MV-4-11 (cell line): ENCODE measurements around the gene IGLON5.

Source experiments
- DNase-seq: peaks from one replicate; lab custom pipeline; 2025; lab: John Stamatoyannopoulos, UW

The IGLON5 gene

DNA sequence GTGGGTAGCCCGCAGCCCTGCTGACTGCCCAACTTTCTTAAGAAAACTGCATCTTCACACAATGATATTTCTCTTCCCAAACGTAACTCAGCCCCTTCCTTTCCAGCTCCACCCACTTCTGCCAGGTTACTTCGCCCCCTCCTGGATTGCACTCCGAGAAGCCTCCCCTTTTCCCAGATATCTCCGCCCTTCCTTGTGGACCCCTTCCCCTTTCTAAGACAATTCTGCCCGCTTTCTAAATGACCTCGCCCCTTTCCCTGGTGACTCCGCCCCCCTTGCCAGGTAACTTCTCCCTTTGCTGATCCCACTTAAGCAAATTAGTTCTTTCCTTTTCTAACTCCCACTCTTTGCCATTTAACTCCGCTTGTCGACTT is 27.9 kb downstream of the IGLON5 start:
- no peak for DNase-seq

DNA sequence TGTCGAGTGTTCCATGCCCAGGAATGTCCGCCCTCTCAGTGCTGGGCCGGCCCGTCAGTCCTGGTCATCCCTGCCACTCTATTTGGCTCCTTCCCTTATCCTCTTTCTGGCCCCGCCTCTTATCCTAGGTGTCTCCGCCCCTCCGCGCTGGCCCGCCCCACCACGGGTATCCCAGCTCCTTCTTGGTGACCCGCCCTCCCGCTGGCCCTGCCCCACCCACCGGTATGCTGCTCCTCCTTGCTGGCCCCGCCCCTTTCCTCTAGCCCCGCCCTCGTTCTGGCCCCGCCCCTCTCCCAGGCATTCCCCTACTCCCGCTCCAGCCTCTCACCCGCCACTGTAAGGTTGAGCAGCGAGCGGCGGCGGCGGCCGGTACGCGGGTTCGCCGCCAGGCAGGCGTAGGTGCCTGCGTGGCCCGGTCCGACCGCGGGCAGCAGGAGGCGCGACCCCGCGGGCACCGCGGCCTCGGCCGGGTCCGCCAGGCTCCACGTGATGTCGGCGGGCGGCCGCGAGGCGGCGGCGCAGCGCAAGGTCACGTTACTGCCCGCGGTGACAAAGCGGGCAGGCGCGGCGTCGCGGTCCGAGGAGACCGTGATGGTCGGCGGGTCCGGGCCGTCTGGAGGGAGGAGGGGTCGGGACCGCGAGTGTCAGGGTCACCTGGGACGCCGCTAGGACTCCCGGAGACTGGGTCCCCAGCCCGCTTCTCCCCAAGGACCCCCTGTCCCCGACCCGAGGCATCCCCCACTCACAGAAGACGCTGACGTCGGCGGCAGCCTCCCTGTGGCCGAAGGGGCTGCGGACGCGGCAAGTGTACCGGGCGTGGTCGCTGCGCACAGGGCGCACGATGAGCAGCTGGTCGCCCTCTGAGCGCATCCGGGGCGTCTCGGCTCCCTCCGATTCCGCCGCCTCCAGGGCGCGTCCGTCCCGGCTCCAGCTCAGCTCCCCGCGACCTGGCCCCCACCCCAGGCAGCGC is 28.5 kb downstream of the IGLON5 start:
- DNase-seq = peak; percentile 96

DNA sequence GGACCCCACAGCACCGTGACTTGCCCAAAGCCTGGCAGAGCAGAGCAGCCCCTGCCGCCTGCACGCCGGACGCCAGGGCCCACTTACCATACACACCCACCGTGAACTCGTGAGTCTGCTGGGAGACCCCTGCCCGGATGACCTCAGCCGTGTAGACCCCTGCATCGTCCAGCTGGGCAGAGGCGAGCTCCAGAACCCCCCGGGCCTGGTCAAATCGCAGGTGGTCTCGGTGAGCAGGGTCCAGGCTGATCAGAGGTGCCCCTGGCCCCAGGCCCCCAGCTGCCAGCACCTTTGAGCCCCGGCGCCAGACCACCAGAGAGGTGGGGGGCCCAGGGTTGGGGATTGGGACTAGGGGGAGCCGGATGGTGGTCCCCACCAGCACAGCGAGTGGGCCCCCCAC is 29.6 kb downstream of the IGLON5 start:
- no peak for DNase-seq

DNA sequence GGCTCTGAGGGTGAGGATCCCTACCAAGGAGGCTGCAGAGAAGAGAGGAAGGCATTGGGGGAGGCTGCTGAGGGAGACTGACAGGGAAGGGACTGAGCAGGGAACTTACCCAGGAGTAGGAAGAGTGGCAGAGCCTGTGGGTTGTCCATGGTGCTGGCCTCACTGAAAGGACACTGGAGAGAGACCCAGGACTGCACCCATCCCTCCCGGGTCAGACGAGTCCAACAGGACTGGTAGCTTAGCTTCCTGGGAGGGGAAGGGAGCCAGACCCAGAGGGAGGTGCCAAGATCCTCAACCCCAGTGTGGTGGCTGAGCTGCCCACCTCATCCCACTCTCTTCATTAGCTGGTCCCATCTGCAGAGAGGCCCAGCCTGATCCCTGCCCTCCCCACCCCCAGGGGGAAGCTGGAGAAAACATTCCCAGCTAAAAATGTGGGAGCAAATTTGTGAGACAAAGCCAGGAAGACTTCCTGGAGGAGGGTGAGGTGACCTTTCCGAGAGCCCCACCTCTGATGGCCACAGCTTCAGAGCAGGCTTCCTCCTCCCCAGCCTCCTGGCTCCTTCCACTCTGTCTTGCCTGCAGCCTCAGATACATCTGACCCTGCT is 30.6 kb downstream of the IGLON5 start, which contains the start of gene VSIG10L:
Gene VSIG10L (minus strand): TSS at position 164 of the 605 bp plus-strand sequence. CDS start 15 bp downstream, at position 149.
- DNase-seq = no peak

DNA sequence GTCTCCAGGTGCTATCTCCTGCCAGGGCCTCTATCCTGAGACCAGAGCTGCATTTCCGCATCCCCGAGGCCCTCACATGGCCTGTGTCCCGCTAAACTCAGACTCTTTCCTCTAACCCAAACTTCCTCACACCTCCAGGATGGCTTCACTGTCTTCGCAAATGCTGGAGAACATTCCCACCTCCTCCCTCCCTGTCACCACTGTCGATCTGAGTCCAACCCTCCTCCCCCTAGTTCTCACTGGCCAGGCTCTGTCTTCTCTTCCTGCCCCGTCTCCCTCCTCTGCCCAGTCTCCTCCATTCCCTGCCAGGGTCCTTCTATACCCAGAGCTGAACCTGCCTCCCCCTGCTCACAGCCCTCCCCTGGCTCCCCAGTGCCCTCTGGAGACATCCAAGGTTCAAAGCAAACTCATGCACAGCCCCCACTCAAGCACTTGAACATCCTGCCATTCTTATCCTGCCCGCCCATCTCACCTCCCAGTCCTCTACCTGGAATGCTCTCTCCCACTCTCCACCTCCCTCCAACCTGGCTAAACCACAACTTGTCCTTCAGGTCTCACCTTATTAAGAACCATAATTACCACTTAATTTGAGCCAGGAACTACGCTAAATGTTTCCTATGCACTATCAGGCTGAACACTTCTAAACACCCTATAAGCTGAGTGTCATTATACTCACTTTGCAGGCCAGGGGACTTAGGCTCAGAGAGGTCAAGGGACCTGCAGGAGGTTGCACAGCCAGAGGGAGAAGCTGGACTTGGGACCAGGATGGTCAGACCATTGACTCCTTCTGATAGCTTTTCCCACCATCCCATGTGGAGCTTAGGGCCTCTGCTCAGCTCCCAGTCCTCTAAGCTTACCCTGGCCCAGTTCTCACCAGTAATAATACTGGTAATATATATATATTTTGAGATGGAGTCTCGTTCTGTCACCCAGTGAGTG is 31.5 kb downstream of the IGLON5 start:
- DNase-seq = no peak

DNA sequence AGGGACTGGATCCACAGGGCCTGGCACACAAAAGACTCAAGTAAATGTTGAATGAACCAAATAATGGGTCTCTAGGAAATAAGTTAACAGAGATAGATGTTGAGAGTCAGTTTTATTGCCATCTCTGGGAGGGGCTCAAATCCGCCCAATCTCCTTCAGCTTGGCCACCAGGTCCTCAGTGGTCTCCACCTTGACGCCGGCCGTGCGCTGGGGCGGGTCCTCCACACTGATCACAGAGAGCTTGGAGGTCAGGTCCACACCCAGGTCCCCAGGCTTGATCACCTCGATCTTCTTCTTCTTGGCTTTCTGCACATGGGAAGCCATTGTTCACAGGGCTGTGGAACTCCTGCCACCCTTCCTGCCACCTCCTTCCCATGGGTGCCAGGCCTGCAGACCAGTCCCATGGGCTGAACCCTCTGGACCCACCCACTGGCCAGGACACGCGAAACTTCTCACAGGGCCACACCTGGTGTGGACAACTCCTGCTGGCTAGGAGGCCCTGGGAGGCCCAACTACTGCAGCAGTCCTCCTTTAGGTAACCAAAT is 33.7 kb downstream of the IGLON5 start:
- DNase-seq = no peak

DNA sequence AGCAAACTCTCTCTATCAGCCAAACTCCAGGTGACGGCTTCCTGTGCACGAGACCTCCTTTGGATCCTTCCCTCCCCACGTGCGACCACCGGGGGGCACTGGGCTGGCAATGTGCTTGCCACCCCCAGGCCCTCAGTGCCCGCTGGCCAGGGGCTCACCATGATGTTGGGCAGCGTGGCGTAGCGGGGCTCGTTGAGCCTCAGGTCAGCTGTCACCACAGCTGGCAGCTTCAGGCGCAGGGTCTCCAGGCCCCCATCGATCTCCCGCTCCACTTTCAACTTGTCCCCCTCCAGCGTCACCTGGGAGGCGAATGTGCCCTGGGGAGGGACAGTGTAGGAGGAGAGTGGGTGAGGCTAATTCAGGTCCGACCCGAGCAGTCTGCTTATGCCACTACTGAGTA is 35.3 kb downstream of the IGLON5 start:
- no peak for DNase-seq

DNA sequence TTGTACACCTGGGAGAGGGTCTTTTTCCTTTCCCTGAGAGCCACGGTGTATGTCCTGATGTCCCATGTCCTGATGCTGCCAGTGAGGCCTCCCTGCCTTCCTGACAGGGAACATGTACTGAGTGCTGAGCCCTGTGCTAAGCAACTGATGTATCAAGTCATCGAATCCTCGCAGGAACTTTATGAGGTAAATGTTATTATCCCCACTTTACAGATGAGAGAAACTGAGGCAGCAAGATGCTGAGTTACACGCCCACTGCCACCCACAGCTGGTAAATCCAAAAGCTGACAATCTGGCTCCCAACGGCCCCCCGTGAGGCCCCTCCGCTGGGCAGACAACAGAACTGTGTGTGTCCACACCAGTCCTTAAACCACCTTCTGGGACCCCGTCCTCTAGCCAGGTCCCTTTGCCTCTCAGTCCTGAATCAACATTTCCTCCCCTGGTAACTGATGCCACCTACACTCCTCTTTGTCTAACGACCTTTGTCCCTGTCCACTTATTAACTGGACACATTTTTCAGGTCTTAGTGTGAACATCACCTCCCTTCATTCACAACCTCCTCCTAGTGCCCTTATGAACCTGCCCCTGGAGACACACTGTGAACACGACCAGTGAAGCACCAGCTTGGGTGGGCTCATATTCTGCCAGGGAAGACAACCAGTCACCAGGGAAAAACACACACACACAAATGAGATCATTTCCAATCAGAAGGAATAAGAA is 35.9 kb downstream of the IGLON5 start:
- no peak for DNase-seq

DNA sequence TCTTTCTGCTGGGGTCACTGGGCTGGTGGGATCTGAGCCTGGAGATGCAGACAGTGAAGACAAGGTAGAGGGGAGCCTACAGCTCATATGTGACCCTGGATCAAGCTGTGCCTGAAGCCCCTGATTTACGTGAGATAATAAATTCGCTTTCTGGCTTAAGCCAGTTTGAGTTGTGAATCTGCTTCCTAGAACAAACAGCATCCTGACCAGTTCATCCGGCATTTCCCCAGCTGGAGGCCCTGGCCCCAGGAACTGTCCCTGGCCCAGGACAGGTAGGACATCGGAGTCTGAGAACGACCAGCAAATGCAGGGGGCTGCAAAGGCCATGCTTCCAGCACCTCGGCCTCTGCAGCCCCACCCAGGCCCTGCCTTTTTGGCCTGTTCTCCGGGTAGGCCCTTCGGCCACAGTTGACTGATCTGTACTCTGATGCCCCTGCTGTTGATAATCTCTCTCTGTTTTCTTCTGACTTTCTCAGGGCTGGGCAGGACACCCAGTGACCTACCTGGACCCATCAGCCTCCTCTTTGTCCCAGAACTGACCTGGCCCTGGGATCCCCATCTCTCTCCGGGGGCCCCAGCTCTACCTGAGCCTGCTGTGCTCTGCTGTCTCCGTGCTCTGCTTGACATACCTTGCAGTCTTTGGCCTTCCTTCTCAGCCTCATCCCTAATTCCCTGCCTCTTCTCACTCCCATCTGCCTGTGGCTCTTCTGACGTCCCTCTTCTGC is 40.0 kb downstream of the IGLON5 start:
- no peak for DNase-seq

DNA sequence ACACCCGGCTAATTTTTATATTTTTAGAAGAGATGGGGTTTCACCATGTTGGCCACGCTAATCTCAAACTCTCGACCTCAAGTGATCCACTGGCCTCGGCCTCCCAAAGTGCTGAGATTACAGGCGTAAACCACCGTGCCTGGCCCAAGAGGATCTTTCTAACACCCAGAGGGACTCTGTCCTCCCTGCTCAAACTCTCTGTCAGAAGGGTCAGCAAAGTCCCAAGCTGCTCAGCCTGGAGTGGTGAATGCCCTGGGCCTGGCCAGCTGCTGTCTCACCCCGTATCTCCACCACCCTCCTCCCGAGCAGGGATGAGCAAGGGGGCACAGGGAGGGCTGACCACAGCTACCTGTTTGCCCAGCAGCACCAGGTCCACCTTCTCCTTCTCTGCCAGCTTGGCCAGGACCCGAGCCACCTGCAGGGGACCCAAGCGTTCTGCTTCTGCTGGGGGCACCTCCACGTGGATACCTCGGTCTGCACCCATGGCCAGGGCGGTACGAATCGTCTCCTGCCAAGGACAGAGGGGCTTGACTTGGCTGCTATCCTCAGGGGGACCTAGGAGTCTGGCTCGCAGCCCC is 41.4 kb downstream of the IGLON5 start:
- no peak for DNase-seq

DNA sequence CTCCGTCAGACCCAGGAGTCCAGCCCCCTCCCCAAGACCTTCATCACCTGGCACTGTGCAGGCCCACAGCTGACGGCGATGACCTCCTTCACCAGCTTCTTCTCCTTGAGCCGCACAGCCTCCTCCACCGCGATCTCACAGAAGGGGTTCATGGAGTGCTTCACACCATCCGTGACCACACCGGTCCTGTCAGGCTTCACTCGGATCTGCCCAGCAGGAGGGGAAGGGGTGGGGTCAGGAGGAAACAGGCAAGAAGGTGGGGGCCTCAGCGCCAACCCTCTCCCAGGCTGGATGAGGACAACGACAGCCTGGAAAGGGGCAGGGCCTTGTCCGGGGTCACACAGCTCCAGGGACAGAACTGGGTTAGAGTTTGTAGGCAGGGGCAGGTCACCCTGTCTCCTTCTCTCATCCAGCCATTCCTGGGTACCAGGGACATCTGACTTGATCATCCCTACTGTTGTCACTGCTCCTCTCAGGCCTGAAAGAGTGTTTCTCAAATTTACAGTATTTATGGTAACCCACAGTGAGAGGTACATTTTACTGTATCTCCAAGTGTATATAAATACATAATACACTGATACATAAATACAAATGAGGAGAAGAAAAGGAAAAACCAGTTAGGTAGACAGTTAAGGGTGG is 42.8 kb downstream of the IGLON5 start:
- no peak for DNase-seq

DNA sequence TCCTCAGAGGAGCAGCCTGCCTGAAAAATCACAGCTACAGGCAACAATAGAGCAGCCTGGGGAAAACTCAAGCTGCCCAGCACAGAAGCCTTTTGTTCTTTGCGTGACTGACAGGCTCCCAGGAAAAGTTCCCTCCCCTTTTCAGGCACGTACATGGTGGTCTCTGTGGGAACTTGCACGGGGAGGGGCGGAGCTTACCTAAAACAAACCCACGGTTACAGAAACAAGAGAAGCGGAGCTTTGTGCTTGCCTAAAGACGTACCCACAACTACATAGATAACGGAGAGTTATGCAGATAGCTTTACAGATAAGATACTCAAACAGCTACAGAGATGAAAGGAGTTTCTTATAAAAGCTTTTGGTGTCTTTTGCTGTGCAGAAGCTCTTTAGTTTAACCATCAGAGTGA is 43.3 kb downstream of the IGLON5 start:
- no peak for DNase-seq

DNA sequence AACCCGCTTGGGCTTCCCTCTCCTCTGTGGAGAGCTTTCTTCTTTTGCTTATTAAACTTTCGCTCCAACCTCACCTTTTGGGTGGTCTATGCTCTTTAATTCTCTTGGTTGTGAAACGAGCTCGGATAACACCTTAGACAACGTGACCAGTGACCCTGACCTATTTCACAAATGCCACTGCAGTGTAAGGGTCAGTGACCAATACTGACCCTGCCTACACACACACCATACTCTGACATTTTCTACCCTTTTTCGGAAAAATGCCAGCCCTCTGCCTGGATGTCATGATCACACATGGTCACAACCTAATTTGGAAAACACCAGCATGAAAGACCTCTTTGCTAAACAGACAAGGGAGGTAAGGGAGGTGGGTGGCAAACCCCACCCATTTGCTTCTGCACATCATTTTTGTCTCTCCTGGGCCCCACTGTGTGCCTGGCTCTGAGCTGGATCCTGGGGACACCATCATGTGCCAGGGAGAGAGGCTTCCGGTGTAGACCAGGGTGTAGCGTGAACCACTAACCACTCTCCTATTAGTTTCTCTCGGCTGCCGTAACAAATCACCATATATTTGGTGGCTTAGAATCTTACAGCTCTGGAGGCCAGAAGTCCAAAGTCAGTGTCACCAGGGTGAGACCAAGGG is 44.8 kb downstream of the IGLON5 start:
- no peak for DNase-seq

DNA sequence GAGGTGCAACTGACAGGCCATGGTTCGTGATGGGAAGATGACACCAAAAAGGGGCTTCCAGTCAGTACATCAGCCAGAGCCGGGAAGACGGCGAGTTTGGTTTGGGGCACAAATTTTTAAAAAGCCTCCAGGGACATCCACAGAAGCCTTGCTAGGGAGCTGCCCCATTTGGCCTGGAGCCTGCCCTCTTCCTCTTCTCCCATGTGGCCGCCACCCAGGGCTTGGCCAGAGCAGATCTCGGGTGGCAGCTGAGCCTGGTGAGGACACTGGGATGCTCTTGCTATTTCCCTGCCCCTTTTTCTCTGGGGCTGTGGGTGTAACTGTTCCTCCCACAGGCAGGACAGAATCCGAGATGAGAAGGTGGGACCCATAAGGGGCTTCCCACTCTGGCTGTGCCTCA is 46.5 kb downstream of the IGLON5 start:
- no peak for DNase-seq

DNA sequence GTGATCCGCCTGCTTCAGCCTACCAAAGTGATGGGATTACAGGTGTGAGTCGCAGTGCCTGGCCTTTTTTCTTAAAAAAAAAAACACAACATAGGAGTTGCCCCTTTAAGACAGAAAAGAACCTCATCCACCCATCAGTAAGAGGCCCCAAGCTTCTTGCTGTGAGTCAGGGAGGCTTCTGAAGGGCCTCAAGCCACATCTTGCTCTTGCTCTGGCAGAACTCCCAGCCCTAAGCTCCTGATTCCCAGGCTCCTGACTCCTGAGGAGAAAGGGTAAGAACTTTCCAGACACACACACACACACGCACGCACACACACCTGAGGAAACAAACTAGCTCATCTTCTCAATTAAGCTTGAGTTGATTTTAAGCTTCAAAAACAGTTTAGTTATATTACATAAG is 47.9 kb downstream of the IGLON5 start:
- no peak for DNase-seq

DNA sequence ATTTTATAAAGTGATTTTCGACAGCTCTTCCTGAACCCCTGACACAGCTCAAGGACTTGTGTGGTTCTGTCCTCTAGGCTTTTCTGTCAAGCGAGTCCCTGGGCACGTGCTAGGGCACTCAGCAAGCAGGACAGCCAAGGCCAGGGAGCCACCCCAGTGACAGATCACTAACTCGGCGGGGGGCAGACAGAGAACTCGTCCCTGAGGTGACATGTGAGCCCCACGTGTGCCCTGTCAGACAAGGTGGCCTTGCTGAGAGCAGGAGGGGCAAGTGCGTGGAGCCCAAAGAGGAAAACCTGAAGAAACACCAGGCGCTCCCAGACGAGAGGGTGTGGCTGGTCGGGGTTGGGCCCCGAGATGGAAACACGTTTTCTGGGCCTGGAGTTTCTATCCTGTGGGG is 49.8 kb downstream of the IGLON5 start:
- no peak for DNase-seq

DNA sequence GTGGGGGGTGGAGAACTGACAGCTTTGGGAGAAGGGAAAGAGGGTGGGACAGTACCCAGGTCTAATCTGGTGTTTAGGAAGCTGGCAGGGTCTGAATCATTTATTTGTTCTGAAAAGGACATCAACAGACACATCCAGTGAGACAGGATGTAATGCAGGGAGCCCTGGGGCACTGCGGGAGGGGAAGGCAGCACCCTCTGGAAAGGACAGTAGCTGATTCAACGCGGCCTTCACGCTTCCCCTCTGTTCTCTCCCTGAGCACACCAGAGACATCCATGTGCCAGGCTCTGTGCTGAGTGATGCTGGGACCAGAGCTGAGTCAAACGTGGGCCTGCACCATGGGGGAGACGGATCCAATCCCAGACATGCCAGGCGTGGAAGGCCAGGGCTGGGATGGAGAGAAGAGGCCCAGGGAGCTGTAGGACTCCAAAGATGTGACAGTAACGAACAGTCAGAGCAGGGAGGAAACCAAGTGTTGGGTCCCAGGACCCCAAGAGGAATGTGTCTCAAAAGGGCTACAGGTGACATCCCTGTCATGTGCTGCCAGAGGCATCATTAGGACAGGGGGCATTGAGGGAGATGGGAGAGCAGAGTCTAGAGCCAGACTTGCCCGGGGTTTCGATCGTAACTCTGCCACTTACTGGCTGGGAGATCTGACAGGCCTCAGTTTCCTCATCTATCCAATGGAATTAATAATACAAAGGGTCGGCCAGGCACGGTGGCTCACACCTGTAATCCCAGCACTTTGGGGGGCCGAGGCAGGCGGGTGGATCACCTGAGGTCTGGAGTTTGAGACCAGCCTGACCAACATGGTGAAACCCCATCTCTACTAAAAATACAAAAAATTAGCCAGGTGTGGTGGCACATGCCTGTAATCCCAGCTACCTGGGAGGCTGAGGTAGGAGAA is 53.0 kb downstream of the IGLON5 start:
- peak; percentile 30 for DNase-seq
